ENCODE data around the gene SLC30A3.

Gene SLC30A3

DNA sequence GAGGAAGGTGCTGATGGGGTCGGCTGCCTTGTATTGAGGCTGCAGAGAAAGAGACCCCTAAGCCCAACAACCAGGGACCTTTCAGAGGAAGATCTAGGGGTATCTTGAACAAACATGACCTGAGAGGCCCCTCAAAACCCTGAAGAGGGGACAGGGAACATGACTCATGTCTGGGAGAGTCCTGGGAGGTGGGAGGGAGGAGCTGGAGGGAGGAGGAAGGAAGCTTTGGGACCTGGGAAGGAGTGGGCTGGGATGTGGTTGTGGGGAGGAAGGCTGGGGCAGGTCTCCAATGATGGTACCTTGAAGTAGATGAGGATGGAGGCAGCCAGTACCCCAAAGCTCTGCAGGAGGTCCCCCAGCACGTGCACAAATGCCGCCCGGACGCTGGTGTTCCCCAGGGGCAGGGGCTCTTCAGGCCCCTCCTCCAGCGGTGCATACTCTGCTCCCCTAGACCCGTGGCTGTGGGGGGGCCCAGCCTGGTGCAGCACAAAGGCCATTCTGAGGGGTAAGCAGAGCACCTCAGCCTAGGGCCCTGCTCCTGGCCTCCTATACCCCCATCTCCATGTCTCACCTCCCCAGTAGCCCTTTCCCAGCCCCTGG, 5.9 kb downstream of the SLC30A3 start:
- DNase-seq: no peak

DNA sequence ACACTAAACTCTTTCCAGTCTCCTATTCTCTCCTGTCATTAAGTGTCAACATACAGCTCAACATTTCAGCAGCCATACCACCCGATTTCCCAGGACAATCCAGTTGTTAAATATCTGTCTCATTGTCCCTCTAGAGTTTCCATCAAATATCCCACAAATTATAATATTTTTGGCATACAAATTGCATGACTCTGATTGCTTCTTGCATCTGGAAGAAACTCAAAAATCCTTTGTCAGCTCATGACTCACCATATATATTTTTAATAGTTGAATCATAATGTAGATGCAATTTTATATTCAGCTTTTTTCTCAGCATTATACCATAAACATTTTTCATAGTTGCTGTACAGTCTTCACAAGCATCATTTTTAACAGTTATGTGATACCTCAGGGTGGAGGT, 7.2 kb downstream of the SLC30A3 start:
- DNase-seq: no peak

DNA sequence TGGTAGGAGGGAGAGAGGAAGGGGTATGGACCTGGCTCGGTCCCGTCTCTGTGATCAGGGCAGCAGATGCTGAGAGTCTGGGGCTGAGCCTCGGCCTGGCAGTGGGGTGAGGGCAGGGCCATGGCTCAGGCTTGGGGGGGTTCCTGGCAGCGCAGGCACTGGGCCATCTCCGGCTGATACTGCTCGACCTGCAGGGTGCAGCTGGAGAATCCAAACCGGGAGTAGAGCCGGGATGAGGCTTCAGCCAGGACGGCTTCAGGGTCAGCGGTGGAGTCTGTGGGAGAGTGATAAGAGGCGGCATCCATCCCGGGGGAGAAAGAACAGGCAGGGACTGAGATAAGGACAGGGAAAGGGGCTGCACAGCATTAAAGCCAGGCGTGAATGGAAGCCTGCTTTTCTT, 7.7 kb downstream of the SLC30A3 start:
- no peak for DNase-seq

DNA sequence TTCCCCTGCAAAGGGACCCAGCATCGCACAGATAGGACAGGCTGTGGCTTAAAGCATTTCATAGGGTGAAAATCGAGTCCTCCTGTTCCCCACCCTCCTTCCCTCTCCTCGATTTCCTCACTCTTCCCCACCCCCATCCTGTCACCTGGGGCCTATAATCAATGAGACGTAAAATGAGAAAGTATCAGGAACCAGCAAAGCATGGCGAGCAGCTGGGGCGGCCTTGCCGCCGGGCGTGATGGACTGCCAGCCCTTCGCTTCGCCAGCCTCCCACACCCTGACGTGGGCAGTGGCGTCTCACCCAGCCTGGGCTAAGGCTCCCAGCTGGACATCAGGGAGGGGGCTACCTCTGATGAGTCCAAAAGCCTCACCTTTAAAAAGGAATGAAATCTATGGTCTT, 11.1 kb downstream of the SLC30A3 start:
- DNase-seq: no peak

DNA sequence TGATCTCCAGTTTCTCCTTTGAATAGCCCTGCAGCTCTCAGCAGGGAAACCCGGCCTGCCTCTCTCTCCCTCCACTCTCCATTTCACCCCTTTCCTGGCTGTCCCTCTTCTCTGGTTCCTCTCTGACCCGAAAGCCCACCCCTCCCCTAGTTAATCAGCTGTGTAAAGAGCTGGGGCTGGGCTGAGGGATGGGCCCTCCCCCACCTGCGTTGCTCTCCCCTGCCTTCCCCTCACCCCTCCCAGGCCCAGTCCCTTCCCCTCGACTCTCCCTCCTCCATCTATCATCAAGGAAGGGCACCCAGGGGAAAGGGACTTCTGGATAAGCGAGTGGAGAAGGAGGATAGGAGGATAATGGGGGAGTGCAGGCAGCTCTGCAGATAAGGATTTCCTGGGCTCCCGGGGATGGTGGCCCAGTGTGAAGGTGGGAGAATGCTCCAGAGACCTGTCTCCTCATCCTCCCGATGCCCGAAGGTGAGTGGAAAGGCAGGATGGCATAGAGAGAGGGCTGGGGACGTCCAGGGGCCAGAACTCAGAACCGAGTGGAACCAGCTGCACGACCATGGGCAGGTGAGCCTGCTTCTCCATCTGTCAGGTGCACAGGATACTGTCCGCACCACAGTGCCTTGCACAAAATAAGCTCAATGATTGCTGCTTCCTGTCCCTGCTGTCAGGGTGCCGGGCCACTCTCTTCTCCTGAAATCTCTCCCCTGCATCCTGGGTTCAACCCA, 12.0 kb downstream of the SLC30A3 start:
- no peak for DNase-seq

DNA sequence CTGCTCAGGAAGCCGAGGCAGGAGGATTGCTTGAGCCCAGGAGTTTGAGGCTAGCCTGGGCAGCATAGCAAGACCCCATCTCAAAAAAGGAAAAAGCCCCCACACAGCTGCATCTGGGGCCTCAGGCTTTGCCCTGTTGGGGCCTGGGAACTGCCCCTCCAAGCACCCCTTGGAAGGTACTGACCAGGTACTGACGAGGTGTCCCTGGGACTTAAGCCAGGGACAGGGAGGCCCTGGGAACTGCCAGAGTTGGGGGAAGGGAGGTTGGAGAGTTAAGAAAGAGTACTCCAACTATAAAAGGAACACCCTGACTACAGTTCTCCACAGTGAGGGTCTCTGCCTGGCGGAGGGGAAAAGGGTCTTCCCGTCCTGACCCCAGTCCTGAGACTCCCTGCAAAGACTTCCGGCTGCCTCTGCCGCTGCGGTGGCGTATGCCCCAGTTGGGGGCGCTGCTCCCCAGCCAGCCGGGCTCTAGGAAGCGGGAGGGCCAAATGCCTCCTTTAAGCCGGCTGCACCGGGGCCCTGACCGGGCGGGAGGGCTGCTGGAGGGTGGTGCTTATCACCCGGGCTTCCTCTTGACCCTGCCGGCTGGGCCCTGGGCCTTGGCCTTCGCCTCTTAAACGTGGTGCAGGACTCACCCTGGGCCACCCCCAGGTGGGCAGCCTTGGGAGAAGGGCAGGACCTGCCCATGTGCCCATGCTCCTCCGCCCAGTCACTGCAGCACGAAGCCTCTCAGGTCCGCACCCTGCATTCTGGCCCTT, 12.8 kb downstream of the SLC30A3 start:
- peak; percentile 35 to 74 for DNase-seq

DNA sequence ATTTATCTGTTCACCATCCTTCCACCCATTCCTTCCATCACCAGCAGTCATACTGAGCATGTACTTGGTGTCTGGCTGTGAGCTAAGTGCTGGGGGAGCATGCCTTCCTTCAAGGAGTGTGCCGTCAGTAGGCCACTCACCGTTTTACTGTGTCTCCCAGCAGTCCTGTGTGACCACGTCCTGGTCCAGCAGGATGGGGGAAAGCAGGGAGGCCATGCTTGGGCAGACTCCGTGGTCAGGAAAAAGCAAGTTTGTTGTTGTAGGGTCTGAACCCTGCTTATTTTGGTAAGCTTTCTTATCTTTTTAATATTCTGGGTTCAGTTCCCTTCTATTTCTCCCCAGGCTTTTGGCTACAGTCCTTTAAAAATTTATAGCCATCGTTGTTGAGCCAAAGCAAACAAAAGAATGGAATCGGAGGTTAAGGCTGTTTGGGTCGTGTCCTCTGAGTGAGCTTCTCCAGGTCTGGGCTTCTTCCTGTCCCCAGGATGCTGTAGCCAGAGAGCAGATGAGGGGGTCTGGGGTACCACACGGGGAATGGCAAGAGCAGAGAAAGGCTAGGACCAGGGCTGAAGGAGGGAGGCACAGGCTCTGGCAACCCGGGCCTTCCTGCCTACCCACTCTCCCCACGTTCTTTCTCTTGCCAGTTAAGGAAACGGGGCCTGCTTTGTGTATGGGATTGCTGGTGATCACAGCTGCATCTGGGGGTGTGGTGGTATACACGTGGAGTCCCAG, 13.5 kb downstream of the SLC30A3 start:
- no peak for DNase-seq

DNA sequence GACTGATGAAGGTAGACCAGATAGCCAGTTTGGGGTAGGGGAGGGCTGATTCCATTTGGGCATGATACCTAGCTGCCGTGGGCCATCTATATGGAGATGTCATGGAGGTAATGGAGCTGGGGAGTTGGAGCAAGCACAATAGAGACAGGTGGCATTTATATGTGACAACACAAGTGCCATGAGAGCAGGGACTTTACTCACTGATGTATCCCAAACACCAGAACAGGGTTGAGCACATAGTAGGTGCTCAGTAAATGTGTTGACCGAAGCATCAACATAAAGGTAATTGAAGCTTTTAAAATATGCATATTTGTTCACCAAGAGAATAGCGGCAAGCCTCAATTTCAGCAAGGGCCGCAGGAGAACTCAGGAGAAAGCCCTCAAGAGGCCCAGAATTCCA, 15.0 kb downstream of the SLC30A3 start:
- DNase-seq: no peak

DNA sequence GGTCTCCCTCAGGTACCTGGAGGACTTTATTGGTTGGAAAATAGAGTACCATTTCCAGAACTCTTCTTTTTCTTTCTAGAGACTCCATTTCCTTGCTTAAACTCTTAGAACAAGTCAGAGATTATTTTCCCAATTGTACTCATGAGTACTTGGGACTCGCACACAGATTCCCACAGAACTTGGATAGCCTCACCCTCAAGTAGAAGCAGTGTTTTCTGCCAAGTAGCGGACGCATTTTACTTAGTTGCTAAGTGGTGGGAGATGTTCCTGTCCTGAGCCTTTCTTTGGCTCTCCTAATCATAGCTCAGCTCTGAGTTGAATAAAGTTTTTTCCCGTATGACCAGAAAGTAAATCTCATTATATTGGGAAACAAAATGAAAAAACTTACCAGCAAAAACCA, 17.2 kb downstream of the SLC30A3 start:
- DNase-seq: no peak

DNA sequence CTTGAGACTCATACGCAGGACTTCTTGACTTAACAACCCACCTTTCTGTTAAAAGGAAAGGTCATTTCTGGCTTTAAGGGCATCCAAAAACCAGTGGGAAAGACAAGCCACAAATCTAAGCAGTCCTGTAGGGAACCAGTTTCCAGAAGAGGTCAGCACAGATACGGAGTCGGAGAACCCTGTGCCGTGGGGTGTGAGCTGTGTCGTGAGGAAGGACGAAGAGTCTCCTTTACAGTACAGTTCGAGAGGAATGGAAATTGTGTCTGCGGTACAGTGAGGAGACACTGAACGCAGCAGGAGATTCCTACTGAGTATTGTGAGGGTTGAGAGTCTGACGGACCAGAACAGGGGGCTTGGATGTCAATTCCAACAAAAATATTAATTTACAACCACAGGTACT, 17.7 kb downstream of the SLC30A3 start:
- DNase-seq: no peak

DNA sequence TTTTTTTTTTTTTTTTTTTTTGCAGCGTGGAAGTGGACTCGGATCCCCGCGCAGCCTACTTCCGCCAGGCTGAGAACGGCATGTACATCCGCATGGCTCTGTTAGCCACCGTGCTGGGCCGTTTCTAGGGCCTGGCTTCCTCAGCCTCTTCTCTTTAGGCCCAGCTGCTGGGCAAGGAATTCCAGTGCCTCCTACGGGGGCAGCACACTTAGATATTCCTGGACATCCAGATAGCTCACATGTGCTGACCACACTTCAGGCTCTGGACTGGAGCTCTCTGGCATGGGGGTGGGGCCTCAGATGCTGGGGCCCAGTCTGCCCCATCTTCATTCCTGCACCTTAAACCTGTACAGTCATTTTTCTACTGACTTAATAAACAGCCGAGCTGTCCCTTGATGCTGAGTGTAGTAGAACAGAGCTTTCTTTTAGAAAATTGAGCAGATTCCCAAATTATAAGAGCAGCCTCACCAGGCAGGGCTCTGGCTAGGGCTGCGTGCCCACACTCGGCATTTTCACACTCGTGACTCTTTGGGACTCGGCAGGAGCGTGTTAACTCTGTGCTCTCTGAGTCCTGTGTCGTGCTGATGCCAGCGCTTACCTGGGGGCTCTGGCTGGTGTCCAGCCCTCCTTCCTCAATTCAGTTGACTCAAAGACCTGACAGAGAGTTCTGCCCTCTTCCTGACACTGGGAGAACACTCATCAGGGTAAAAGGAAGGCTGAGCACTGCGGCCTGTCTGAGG, 19.3 kb downstream of the SLC30A3 start:
- no peak for DNase-seq

DNA sequence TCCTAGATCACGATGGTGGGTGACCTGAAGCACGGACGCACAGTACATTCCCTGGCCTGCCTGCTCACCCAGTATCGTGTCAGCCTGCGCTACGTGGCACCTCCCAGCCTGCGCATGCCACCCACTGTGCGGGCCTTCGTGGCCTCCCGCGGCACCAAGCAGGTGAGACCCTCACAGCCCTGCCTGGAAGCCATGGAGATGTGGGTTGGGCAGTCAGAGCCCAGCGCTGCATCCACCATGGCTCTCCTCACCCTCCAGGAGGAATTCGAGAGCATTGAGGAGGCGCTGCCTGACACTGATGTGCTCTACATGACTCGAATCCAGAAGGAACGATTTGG, 20.3 kb downstream of the SLC30A3 start:
- DNase-seq: no peak

DNA sequence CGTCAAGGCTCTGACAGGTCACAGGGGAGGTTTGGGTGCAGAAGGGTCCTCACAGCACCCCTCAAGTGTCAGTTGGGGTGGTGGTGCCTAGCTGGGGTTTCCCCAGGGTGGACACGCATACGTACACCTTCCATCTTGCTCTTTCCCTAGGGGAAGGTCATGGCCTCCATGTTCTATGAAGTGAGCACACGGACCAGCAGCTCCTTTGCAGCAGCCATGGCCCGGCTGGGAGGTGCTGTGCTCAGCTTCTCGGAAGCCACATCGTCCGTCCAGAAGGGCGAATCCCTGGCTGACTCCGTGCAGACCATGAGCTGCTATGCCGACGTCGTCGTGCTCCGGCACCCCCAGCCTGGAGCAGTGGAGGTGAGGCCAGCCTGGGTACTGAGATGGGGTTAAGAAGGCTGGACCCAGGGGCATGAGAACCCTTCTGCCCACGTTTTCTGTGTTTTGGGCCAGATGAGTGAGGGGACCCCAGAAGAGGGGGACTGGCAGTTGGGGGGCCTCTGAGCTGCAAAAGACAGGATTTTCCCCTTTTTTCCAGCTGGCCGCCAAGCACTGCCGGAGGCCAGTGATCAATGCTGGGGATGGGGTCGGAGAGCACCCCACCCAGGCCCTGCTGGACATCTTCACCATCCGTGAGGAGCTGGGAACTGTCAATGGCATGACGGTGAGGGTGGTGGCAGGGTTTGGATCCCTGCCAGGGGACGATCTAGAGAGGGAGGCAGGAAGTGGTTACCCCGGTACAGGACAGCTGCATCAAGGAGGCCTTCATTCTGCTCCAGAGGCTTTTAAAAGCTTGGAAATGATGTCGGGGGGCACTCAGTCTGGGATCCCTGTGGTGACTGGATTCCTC, 20.9 kb downstream of the SLC30A3 start:
- no peak for DNase-seq

DNA sequence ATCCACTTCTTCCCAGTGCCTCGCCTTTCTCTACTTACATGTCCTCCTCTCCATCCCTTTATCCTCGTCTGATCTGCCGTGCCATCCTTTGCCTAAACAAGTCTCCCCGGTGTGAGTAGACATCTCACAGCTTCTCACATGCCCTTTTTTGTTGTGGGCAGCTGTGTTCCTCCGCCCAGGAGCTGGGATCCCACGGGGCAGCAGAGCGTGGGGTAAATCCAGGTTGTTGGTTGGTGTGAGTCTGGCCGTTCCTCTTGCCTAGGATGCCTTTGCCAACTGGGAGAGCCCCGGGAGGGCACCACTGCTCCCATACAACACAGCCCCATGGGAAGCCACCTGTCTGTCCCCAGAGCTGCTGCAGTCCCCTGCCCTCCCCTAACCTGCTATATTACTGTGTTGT, 22.4 kb downstream of the SLC30A3 start:
- DNase-seq: no peak

DNA sequence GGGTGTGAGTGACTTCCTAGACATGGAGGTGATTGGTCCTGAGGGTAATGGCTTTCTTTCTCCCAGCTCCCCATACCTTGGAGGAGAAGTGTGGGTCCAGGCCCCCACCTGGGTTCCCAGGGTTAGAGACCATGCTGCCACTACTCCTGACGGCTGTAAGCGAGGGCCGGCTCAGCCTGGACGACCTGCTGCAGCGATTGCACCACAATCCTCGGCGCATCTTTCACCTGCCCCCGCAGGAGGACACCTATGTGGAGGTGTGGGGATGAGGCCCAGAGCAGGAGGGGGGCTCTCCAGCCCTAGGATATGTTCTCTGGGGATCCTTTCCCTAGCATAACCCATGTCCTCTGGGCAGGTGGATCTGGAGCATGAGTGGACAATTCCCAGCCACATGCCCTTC, 23.9 kb downstream of the SLC30A3 start:
- DNase-seq: no peak

DNA sequence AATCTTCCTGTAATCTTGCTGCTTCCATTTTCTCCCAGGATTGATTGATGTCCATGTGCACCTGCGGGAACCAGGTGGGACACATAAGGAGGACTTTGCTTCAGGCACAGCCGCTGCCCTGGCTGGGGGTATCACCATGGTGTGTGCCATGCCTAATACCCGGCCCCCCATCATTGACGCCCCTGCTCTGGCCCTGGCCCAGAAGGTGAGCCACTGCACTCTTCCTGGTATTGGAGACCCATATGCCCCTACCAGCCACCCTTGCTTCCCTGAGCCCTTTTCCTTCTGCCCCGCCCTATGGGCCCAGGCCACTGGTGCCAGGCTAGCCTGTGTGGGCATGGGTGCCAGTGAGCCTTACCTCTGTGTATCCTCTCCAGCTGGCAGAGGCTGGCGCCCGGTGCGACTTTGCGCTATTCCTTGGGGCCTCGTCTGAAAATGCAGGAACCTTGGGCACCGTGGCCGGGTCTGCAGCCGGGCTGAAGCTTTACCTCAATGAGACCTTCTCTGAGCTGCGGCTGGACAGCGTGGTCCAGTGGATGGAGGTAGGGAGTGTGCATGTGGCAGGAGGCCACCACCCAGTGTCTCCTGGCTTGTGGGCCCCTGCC, 25.4 kb downstream of the SLC30A3 start:
- DNase-seq: no peak

DNA sequence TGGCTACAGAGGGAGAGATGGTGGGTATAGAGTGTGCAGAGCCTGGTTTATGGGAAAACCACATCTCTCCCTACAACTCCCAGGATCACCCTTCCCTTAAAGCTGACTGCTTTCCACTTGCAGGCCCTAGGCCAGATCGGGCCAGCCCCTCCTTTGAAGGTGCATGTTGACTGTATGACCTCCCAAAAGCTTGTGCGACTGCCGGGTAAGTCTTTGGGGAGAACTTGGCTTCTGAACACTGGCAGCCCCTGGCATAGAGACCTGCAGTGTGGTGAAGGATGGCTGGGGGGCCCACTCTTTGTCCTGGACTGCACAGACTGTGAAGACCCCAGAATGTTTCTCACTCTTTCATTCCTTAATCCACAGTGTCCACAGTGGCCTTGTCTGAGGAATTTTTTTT, 26.2 kb downstream of the SLC30A3 start:
- no peak for DNase-seq

DNA sequence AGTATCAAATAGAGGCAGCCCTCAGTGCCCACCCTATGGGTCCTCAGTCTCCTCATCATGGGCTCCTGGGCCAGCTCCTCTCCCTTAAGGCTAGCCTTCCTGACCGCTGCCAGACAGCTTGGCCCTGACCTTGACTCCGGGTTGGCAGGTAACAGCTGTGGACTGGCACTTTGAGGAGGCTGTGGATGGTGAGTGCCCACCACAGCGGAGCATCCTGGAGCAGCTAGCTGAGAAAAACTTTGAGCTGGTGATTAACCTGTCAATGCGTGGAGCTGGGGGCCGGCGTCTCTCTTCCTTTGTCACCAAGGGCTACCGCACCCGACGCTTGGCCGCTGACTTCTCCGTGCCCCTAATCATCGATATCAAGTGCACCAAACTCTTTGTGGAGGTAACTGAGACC, 26.7 kb downstream of the SLC30A3 start:
- no peak for DNase-seq

DNA sequence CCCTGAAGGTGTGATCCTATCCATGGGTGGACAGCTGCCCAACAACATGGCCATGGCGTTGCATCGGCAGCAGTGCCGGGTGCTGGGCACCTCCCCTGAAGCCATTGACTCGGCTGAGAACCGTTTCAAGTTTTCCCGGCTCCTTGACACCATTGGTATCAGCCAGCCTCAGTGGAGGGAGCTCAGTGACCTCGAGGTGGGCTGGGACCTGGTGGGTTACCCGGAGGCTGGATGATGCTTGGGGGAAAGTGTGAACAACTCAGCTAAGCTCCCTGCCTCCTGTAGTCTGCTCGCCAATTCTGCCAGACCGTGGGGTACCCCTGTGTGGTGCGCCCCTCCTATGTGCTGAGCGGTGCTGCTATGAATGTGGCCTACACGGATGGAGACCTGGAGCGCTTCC, 29.5 kb downstream of the SLC30A3 start:
- DNase-seq: no peak

DNA sequence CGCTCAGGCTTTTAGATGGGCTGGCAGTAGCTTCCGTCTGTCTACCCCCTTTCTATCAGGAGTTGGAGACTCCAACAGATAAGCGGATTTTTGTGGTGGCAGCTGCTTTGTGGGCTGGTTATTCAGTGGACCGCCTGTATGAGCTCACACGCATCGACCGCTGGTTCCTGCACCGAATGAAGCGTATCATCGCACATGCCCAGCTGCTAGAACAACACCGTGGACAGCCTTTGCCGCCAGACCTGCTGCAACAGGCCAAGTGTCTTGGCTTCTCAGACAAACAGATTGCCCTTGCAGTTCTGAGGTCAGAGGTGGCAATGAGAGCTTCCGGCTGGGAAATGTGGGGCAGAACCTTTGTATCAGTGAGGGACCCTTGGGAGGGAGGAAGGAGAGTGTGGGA, 30.9 kb downstream of the SLC30A3 start:
- no peak for DNase-seq

DNA sequence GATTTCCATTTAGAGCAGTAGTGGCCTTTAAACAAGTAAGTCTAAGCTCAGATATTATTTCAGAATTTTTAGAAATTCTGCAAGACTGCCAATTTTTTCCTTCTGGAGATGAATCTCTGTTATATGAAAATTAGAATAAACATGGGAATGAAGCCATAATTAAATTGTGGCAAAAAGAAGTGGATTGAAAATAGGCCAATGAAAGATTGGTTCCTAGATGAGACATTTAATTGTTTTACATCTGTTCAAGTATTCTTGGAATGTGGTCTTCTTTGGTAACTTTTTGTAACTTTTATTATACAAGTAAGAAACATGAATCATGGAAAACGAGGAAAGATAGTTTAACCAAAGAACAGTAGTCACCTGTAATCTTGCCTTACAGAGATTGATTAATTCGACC, 35.3 kb downstream of the SLC30A3 start:
- no peak for DNase-seq

DNA sequence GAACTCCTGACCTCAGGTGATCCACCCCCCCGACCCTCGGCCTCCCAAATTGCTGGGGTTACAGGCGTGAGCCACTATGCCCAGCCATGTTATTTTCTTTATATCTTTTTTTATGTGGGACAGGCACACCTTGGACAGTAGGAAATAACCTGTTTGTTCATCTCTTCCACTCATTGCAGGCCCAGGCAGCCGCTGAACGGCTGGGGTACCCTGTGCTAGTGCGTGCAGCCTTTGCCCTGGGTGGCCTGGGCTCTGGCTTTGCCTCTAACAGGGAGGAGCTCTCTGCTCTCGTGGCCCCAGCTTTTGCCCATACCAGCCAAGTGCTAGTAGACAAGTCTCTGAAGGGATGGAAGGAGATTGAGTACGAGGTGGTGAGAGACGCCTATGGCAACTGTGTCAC, 37.3 kb downstream of the SLC30A3 start:
- DNase-seq: no peak

All from NCI-H526 (cell line).